ENCODE measurements around the gene ATP2C2. TPM values are rescaled to one million over a fixed set of nuclear protein-coding genes. Genes with fewer than 3 reads are reported as not detected.

The ATP2C2 gene
- total and polyA plus RNA-seq, 2 of the 8 experiments (the other 6 are each of a cell fraction or from before 2014, with no cell fraction given), result 1.2 to 2.8 TPM

DNA sequence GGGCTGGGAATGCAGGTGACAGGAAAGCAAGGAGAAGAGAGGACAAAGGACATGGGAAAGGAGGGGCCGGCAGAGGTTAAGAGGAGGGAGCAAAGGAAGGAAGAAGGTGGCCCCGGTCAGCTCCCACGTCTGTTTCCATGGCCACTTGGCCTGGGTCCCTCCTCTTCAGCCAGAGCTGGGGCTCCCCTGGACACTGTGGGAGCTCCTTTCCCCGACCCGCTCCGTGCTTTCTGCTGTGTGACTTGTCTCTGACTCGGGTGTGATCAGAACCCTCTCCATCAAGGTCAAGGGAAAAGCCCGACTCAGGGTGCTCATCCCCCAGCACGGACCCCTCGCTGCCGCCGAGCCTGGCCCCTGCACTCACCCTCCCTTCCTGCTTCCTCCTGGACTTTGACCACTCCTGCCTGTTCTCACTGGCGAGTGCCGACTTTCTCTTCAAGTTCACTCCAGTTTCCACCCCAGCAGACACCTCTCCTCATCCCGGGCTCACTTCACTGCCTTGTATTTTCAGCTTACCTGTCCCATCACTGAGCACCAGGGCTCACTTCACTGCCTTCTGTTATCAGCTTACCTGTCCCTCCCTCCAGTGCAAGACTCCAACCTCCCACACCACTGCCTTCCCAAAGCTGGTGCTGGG lies 74.9 kb downstream of the ATP2C2 start (continued):
- TF ChIP-seq USF2 (IDR thresholded peaks at IDR 0.05; ENCODE audit: low read length), result no peak
- no peak for TF ChIP-seq SIRT6 (IDR thresholded peaks at IDR 0.05; ENCODE audit: low read length)
- no peak for TF ChIP-seq CHD1 (IDR thresholded peaks at IDR 0.05; ENCODE audit: low read depth, low read length)
- no peak for TF ChIP-seq TBP (IDR thresholded peaks at IDR 0.05; ENCODE audit: low read depth, low read length)
- TF ChIP-seq TAF1 (IDR thresholded peaks at IDR 0.05; ENCODE audit: low read depth, low read length), result no peak
- no peak for TF ChIP-seq PHF8 (conservative IDR thresholded peaks at IDR 0.05; ENCODE audit: low read depth, low read length)
- TF ChIP-seq SIN3A (conservative IDR thresholded peaks at IDR 0.05 in 1 of 2, IDR thresholded peaks at IDR 0.05 in 1 of 2; ENCODE audit: low read depth in 1 of 2, low read length in 2 of 2), result no peak

All from H1 (cell line).